Retinal pigment epithelial cell (primary cell): ENCODE data around the gene PRKCG.
"Not testable (repeated sequence)": the region's sequence is repeated elsewhere in the genome, so short reads cannot be mapped to it uniquely, and the experiment has no call there.

Source experiments
- DNase-seq: peaks from one replicate; pipeline ENCODE4 v3.0.0-alpha.2; 2010; ENCODE audit warnings: low read depth
- H3K4me3 ChIP-seq: 2 replicates; pipeline ENCODE4 v1.5.1; 2011; ENCODE audit warnings: mild to moderate bottlenecking, low read length, control low read depth, moderate library complexity
- CTCF ChIP-seq: conservative IDR thresholded peaks from 2 replicates; pipeline ENCODE4 v1.5.1; 2011; ENCODE audit warnings: low read depth, low read length, control low read depth, inconsistent platforms

Gene PRKCG

DNA sequence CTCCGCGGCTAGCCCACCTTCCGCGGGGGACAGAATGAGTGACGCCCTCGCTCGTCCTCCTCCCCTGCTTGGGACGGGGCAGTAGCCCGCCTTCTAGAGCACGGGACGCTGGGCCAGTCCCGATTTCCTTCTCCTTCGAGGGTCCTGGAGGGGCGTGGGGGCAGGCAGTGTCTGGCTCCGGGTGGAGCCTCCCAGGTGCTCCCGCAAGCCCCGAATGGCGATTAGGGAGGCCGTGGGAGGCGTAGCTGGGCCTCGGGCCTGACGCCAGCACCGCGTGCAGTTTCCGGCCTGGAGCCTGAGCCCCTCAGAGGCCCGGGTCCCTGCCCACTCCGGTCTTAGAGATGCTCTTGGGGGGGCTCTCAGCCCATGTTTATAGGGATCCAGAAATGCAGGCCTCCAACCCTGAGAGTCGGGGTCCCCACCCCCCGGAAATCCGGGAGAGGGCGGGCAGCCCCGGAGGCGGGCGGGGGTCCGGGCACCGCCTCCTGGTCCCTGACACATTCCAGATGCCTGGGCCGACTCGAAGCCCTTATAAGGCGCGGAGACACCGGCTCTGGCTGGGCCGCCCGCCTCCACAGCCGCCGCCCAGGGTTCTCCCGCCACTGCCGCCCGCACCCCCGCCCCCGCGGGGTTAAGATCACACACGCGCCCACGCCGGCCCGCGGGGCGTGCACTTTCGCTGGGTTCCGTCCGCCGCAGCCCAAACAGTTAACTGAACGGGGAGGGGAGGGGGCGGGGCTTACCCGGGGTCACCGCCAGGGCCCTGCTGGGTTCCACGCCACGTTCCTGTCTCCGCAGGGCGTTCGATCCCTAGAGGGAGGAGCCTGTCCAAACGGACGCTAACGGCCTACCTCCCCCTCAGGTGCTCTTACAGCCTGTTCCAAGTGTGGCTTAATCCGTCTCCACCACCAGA lies 12.8 kb upstream of the PRKCG start:
- TF ChIP-seq CTCF, result peak; percentile 13
- DNase-seq, result peak; percentile 62
- peak overlapping the region; percentile 80 for H3K4me3 ChIP-seq

- H3K4me3 ChIP-seq, result peak overlapping the region; percentile 80
- DNase-seq, result not testable (repeated sequence)
These were observed 12.1 kb upstream of the PRKCG start for GRCh38 chr19:53869805-53870484.

- H3K4me3 ChIP-seq, result peak overlapping the region; percentile 49
- no peak for TF ChIP-seq CTCF
- DNase-seq, result no peak
These were observed 11.5 kb upstream of the PRKCG start for GRCh38 chr19:53870485-53870844.

GRCh38 chr19:53871454-53871853 lies 10.5 kb upstream of the PRKCG start:
- H3K4me3 ChIP-seq, result no peak overlapping the region
- no peak for DNase-seq

DNA sequence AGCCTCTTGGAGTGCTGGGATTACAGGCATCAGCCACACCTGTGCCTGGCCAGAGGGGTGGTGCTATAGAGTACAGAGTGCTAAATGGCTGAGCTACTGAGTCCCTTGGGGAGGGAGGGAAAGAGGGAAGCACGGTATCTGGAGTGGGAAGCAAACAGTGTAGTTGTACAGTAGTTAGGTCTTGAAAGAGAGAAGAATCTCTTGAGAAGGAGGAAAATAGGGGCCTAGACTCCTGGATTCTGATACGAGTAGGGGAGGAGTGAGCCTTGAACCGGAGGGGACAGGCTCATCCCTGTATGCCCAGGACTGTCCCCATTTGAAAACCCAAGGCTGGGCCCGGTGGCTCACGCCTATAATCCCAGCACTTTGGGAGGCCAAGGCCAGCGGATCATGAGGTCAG lies 9.2 kb upstream of the PRKCG start:
- no peak for DNase-seq
- H3K4me3 ChIP-seq, result no peak overlapping the region
- no peak for TF ChIP-seq CTCF

More at GRCh38 chr19:53871454-53871853, 10.5 kb upstream of the PRKCG start:
- no peak for TF ChIP-seq CTCF

- no peak for DNase-seq
- no peak for TF ChIP-seq CTCF
- no peak overlapping the region for H3K4me3 ChIP-seq
These were observed 8.0 kb upstream of the PRKCG start for GRCh38 chr19:53873773-53874605.

DNA sequence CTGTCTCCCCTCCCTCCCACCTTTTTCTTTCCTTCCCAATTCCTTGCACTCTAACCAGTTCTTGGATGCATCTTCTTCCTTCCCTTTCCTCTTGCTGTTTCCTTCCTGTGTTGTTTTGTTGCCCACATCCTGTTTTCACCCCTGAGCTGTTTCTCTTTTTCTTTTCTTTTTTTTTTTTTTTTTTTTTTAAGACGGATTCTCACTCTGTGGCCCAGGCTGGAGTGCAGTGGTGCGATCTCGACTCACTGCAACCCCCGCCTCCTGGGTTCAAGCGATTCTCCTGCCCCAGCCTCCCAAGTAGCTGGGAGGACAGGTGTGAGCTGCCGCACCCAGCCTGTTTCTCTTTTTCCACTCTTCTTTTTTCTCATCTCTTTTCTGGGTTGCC lies 7.4 kb upstream of the PRKCG start:
- no peak overlapping the region for H3K4me3 ChIP-seq
- no peak for DNase-seq
- TF ChIP-seq CTCF, result no peak
